GM10266 (cell line): ENCODE measurements around the gene LRRK1.

Experiments used
- DNase-seq: peaks from one replicate; pipeline ENCODE4 v3.0.0; 2012; ENCODE audit errors: extremely low spot score
- CTCF ChIP-seq: IDR thresholded peaks from 2 replicates; pipeline ENCODE4 v1.5.1; 2012; ENCODE audit warnings: mild to moderate bottlenecking, low read depth; ENCODE audit not compliant: control insufficient read depth, insufficient read depth; ENCODE audit errors: missing control alignments

The LRRK1 gene

DNA sequence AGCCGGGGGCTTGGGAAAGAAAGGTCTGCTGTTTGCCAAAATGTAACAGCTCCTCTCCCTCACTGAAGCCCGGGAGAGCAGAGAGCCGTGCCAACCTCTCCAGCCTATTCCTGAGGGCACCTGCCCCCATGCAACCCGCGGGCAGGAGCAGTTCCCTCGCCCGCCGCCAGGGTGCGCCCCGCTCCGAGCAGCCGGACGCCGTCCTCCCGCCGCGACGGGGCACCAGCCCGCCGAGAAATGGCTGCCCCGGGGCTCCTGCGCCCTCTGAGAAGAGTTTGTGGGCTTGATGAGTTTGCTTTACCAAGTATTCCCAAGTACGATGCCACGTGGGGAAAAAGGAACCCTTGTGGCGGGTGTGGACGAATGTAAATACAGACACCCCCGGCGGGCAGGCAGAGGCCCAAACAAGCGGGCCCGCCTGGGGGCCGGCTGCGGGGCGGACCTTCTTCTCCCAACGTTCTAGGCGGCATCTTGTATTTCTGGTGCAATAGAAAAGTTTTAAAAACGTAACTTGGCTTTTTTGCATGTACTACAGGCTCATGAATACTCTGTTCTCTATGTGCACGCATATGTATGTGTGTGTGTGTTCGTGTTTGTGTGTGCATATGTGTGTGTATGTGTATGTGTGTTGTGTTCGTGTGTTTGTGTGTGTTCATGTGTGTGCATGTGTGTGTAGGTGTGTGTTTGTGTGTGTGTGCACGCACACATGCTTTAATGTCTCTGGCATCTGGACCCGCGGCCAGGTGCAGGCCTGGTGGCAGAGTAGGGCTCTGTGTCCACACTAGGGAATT, 169.8 kb downstream of the LRRK1 start:
- peak; percentile 98 for TF ChIP-seq CTCF
- DNase-seq = peak; percentile 90

DNA sequence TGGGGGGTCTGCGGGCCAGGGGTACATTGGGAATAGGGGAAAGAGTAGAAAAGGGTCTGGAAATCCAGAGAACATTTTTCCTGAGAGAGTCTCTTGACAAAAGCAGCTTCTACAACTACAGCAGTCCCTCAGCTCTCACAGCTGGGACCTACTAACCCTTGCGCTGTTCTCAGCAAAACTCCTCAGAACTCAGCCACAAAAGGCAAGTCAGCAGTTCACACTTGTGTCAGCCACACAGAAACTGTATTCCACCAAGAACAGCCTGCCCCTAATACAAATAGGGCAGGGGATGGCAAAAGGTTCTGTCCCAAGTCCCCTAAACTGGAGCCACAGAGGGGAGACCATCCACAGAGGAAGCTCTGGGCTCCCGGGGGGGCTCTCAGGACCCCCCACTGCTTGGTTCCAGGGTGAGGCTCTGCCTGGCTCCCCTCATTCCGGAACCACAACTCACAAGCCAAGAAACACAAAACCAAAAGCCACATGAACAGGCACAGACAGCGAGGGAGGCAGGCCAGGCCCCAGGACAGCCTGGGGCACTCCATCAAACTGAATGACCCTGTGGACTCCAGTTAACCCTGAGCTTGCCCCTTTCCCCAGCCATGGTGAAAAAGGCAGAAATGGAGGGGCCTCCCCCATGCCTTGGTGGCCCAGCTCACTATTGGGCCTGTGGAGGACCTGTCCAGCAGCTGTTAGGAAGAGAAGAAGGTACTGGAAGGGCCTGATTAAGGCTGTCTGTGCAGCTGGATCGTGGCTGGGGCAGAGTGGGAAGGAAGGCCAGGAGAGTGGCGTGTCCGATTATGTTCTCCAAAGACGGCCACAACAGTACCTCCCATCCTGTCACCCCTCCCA, 170.6 kb downstream of the LRRK1 start:
- no peak for DNase-seq
- TF ChIP-seq CTCF = no peak

- no peak for DNase-seq
- TF ChIP-seq CTCF = no peak
Measured at GRCh38 chr15:101090428-101090790, 171.3 kb downstream of the LRRK1 start.

- TF ChIP-seq CTCF = no peak
- no peak for DNase-seq
Measured at GRCh38 chr15:101091080-101092017, 172.2 kb downstream of the LRRK1 start.

DNA sequence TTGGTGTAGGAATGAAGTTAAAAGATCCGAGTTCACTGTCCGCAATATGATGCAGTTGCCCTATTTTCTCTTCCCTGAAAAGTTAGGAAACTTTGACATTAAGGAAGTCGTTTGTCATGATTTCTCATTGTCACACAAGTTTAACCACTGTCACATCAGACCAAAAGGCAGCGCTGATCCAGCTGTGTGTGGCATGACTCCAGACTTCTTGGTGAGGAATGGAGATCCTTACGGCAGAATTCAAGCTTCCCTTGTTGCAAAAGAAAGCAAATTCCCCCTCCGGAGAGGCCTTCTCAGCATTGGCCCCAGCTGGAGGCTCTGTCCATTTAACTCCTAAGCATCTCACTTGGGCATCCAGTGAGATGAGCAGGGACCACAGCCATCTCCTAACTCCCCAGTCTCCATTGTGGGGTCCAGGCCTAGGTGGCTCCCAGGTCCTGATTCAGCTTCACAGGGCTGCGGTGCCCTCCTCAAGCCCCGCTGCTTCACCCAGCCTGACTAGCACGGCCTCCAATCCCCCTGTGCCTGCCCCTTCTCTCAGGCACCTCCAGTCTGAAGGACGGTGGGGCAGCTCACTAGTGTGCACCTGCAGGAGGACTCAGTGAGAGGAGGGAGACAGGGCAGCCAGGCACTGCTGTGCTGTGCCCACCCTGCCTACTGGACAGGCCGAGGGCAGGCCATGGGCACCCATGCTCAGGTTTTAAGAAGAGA, 173.2 kb downstream of the LRRK1 start:
- no peak for TF ChIP-seq CTCF
- DNase-seq = no peak

DNA sequence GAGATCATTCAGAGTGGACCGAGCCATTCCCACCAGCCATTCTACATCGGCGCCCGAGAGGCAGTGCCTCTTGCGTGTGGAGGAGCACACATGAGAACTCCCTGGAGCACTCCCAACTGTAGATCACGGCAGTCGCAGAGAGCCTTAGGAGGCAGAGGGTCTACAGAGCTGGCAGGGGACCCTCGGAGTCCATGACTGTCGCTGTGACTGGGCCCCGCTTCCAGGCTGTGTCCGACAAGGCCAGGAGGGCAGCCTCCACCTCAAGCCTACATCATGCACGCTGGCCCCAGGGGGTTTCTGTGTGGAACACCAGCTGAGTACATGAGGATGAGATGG, 173.7 kb downstream of the LRRK1 start:
- TF ChIP-seq CTCF = no peak
- no peak for DNase-seq
